Measurements from ENCODE around the gene FCN2.

The FCN2 gene

DNA sequence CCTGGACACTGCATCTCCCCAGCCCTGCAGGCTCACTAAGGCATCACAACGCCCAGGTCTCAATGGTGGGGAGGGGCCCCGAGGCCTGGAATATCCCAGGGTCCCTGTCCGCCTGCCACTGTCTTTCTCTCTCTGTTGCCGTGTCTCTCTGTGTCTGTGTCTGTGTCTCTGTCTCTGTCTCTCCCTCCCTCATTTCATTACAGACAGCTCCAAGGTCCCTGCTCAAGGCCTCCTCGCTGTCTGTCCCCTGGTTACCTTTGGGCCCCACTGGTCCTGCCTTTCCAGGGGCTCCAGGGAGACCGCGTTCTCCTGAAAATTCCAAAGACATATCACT is 33.9 kb downstream of the FCN2 start:
- no peak overlapping the region for H3K4me3 ChIP-seq (replicated peaks in 1 of 2; ENCODE audit: low read depth in 2 of 2, low read length in 2 of 2)
- DNase-seq (ENCODE audit: low read depth in 2 of 2): no peak
- TF ChIP-seq, protein P1, sequence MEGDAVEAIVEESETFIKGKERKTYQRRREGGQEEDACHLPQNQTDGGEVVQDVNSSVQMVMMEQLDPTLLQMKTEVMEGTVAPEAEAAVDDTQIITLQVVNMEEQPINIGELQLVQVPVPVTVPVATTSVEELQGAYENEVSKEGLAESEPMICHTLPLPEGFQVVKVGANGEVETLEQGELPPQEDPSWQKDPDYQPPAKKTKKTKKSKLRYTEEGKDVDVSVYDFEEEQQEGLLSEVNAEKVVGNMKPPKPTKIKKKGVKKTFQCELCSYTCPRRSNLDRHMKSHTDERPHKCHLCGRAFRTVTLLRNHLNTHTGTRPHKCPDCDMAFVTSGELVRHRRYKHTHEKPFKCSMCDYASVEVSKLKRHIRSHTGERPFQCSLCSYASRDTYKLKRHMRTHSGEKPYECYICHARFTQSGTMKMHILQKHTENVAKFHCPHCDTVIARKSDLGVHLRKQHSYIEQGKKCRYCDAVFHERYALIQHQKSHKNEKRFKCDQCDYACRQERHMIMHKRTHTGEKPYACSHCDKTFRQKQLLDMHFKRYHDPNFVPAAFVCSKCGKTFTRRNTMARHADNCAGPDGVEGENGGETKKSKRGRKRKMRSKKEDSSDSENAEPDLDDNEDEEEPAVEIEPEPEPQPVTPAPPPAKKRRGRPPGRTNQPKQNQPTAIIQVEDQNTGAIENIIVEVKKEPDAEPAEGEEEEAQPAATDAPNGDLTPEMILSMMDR (IDR thresholded peaks at IDR 0.05; ENCODE audit: low read depth, low read length): no peak

DNA sequence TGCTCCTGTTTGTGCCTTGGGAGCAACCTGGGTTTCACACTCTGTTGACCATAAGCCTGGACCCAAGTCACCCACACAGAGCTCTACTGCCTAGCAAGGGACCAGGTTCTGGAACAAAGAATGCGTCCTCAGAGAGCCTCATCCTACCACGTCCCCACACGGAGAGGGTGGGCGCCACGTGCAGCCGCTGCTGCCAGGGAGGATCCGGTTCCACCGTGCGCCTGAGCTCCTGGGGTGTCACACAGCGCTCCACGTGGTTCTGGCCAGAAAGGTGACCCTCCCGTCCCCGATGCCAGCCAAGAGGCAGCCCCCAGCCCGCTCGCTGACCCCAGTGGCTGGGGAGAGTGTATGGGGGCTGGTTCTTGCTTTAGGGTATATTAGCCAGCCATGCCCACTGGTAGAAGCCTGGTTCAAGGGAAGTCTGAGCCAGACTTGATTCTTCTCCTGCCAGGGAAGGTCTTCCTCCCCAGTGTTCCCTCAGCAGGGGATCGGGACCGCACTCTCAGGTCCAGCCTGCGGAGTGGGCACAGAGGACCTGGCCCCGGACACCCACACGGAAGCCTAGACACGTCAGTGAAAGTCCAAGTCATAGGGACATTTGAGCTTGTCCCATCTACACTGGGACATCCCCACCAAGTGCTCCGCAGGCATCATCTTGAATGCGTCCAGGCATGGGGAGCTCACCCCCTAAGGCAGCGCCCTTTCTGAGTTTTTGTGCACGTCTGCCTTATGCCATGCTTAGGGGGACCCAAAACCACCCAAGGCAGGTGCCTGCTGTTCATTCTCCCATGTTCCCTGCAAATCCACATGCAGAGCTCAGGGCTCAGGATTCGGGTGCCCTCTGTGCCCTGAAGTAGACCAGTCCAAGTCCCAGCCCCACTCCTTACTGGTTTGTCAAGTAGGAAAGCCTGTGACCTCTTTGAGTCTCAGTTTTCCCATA is 34.7 kb downstream of the FCN2 start:
- TF ChIP-seq, protein P1 (IDR thresholded peaks at IDR 0.05; ENCODE audit: low read depth, low read length): no peak
- no peak overlapping the region for H3K4me3 ChIP-seq (replicated peaks in 1 of 2; ENCODE audit: low read depth in 2 of 2, low read length in 2 of 2)

DNA sequence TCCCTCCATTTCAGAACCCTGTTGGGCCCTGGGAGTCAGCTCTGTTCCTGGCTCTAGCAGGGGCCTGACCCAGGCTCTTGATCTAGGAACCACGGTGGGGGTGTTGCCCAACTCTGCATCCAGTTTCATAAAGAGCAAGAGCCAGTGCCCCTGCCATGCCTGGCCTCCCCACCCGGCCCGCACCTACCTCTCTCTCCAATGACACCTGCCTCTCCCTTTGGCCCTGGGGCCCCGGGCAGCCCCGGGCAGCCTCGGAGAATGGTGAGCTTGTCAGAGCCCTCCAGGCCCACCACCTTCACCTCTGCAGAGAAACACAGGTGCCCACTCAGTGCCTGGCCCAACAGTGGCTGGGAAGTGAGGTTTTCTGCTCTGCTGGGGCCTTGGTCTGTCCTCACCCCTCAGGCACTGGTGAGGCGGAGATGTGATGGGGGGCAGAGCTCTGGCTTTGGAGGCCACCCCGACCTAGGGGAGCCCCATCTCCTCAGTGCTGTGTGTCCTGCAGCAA is 35.6 kb downstream of the FCN2 start:
- TF ChIP-seq, protein P1 (IDR thresholded peaks at IDR 0.05; ENCODE audit: low read depth, low read length): no peak
- no peak for DNase-seq (ENCODE audit: low read depth in 2 of 2)
- no peak overlapping the region for H3K4me3 ChIP-seq (replicated peaks in 1 of 2; ENCODE audit: low read depth in 2 of 2, low read length in 2 of 2)

More for the DNA sequence above, 34.7 kb downstream of the FCN2 start:
- DNase-seq (ENCODE audit: low read depth in 2 of 2): no peak

DNA sequence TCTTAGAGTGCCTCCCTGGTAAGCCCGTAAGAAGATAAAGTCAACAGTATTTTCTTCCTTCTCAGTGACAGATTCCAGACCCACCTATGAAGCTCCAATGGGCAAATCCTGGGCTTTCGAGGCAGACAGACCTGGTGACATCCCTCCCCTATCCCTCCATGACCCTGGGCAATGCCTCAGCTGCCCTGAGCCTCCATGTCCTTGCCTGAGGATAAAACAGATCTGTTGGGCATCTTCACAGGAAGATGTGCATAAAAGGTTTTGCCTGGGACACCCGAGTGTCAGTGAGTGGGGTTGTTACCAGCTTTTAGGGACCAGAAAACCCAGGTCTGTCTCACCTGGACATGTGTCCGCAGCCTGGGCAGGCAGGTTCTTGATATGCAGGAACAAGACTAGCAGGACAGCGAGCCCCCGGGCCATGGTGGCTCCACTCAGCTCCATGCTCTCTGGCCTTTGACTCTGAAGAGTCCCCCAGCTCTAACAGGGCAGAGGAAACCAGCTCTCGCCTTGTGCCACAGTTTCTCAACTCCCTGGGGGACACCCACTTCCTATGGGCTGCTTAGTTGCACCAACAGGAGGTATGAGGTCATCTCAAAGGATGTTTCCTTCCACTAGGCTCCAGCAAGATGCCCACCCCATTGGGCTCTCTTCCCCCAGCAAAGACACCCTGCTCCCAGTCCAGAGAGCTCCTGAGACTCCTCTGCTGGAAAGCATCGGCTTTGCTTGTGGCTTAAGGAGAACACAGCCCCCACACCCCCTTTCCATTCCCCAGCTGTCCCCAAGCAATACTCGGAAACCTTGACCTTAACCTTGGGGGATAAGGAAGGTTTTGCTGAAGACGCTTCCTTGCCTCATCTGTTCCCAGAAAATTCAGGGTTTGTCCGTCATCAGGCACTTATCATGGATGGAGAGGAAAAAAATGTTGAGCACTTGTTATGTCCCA is 37.1 kb downstream of the FCN2 start, which contains the start of gene FCN1:
Gene FCN1 (minus strand): TSS at position 482 of the 943 bp plus-strand sequence. CDS start 41 bp downstream, at position 441.
- H3K4me3 ChIP-seq (replicated peaks in 1 of 2; ENCODE audit: low read depth in 2 of 2, low read length in 2 of 2): no peak within 1 kb of the TSS
- DNase-seq (ENCODE audit: low read depth in 2 of 2): no peak
- TF ChIP-seq, protein P1 (IDR thresholded peaks at IDR 0.05; ENCODE audit: low read depth, low read length): no peak

DNA sequence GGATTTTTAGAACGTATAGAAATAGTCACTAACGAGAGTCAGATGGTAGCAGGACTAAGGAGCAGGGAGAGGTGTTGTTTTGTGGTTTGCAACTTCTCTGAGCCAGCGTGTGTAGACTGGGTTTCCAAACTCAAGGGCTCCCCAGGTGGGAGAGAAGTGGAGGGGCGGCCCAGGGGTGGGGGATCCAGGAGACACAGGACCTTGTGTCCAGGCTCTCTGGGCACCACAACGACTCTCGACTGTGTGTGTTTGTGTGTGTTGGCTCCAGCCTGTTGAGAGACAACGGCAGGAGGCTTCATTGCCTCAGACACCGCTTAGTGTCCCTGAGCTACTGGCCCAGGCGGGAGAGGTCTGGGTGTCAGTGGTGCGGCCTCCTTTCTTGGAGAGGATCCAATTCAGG is 38.0 kb downstream of the FCN2 start:
- DNase-seq (ENCODE audit: low read depth in 2 of 2): no peak
- TF ChIP-seq, protein P1 (IDR thresholded peaks at IDR 0.05; ENCODE audit: low read depth, low read length): no peak
- H3K4me3 ChIP-seq (replicated peaks in 1 of 2; ENCODE audit: low read depth in 2 of 2, low read length in 2 of 2): no peak overlapping the region

DNA sequence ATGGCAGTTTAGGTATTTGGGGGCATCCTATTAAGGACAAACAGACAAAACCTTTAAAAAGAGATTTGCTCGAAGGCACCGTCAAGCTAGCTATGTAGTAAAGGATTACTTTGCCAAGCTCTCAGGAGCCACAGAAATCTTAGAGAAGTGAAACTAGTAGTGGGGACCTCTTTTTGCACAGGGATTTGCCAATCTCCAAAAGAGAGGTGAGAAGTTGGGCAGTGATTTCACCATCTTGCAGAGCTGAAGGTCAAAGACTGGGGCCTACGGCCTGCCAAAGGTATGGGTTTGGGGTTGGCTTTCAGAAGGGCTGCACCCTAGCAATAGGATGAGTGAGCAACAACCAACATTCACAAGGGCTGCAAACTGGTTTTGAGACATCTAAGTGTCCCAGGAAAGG is 38.7 kb downstream of the FCN2 start:
- no peak for DNase-seq (ENCODE audit: low read depth in 2 of 2)
- H3K4me3 ChIP-seq (replicated peaks in 1 of 2; ENCODE audit: low read depth in 2 of 2, low read length in 2 of 2): no peak overlapping the region
- TF ChIP-seq, protein P1 (IDR thresholded peaks at IDR 0.05; ENCODE audit: low read depth, low read length): no peak

All from cardiac fibroblast (primary cell).